Measurements from ENCODE around the gene CDR2L.
A peak's percentile ranks its signal among the peaks of the same experiment; 100 is the strongest.

DNA sequence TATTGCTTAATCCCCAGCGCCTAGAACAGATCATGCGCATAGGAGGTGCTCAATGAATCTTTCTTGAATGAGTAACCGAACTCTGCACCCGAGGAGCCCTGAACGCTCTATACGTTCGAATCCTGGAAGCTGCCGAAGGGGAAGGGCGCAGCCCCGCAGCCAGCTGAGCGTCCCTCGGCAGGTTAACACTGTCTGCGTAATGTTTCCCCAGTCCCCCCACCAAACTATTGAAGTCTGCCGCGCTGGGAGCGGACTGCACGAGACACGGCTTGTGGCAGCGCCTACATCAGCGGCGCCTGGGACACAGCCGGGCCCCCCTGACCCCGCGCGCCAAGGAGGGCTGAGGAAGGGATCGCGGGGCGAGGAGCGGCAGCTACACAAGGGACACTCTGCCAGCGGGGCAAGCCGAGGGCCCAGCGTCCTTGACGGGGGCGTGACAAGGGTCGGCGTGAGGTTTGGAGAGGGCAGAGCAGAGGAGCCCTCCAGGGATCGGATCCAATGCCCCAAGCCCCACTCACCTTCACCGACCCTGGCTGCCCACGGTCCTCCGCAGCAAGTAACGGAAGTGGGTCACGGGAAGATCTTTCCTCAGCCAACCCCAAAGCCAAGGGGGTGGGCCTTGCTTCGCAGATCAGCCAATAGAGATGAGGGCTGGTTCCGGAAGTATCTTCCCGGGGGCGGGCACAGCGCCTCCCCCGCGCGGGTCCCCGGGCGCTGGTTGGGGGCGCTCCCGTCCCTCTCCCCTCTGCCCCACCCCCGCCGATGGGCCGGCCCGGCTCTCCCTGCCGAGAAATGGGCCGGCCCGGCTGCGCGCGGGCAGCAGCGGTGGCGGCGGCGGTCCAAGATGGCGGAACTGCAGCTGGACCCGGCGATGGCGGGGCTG is 59.2 kb downstream of the CDR2L start, which contains the start of the genes ATP5PD and KCTD2:
- TF ChIP-seq, protein P1, sequence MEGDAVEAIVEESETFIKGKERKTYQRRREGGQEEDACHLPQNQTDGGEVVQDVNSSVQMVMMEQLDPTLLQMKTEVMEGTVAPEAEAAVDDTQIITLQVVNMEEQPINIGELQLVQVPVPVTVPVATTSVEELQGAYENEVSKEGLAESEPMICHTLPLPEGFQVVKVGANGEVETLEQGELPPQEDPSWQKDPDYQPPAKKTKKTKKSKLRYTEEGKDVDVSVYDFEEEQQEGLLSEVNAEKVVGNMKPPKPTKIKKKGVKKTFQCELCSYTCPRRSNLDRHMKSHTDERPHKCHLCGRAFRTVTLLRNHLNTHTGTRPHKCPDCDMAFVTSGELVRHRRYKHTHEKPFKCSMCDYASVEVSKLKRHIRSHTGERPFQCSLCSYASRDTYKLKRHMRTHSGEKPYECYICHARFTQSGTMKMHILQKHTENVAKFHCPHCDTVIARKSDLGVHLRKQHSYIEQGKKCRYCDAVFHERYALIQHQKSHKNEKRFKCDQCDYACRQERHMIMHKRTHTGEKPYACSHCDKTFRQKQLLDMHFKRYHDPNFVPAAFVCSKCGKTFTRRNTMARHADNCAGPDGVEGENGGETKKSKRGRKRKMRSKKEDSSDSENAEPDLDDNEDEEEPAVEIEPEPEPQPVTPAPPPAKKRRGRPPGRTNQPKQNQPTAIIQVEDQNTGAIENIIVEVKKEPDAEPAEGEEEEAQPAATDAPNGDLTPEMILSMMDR (IDR thresholded peaks at IDR 0.05; ENCODE audit: low read depth, low read length), result no peak
- TF ChIP-seq POLR2A (IDR thresholded peaks at IDR 0.05; ENCODE audit: extremely low read depth, insufficient read length), result peak; percentile 95
- TF ChIP-seq, protein P2, sequence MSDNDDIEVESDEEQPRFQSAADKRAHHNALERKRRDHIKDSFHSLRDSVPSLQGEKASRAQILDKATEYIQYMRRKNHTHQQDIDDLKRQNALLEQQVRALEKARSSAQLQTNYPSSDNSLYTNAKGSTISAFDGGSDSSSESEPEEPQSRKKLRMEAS (IDR thresholded peaks at IDR 0.05; ENCODE audit: low read depth, low read length), result no peak
